RWPE2 (cell line): Measurements from ENCODE around the gene PTPN21.

ENCODE experiments used
- ATAC-seq: fragments of 200-7000 bp; cut with Tn5 transposase; 3 replicates; pipeline ENCODE4 v1.9.1; 2021; ENCODE audit warnings: low read depth
- DNase-seq: peaks from one replicate; pipeline ENCODE4 v3.0.0-alpha.2; 2020; ENCODE audit warnings: low spot score
- H3K27ac ChIP-seq: fragments of 450-650 bp; 2 replicates; pipeline ENCODE4 v1.5.1; 2017; ENCODE audit warnings: mild to moderate bottlenecking; ENCODE audit not compliant: poor library complexity, severe bottlenecking
- H3K27me3 ChIP-seq: fragments of 250-450 bp; sonication (Bioruptor Pico); 2 replicates; pipeline ENCODE4 v1.5.1; 2021; ENCODE audit warnings: mild to moderate bottlenecking, moderate library complexity; ENCODE audit not compliant: insufficient read depth, poor library complexity, severe bottlenecking
- H3K36me3 ChIP-seq: fragments of 250-450 bp; sonication (Bioruptor Pico); 2 replicates; pipeline ENCODE4 v1.5.1; 2020; ENCODE audit warnings: low read depth, mild to moderate bottlenecking, moderate library complexity
- H3K4me1 ChIP-seq: fragments of 250-450 bp; sonication (Bioruptor Pico); 2 replicates; pipeline ENCODE4 v1.5.1; 2021; ENCODE audit warnings: mild to moderate bottlenecking, moderate library complexity; ENCODE audit not compliant: insufficient read depth, poor library complexity, severe bottlenecking
- H3K4me3 ChIP-seq: fragments of 250-450 bp; sonication (Bioruptor Pico); 2 replicates; pipeline ENCODE4 v1.5.1; 2021; ENCODE audit warnings: mild to moderate bottlenecking, moderate library complexity; ENCODE audit not compliant: severe bottlenecking
- H3K9me3 ChIP-seq: fragments of 250-450 bp; sonication (Bioruptor Pico); 2 replicates; pipeline ENCODE4 v1.5.1; 2021; ENCODE audit warnings: mild to moderate bottlenecking, moderate library complexity; ENCODE audit not compliant: severe bottlenecking
- CTCF ChIP-seq: fragments of 450-650 bp; IDR thresholded peaks from one replicate; pipeline ENCODE4 v1.5.1; 2017; ENCODE audit warnings: mild to moderate bottlenecking, moderate library complexity; ENCODE audit not compliant: poor library complexity, severe bottlenecking

Gene PTPN21

GRCh38 chr14:88554457-88555286, at the start of gene PTPN21:
Gene PTPN21 (minus strand): TSS chr14:88555007. CDS start chr14:88550417, 4,590 bp downstream.
- Histone ChIP-seq H3K4me1 (peaks cover 24% of the 10 kb centered on the region), H3K36me3 (peaks cover 7% of the 10 kb centered on the region; the same call in 1 of the 2 replicates), H3K27ac (peak within 1 kb of the TSS; percentile 81), H3K9me3 (no peaks in the 10 kb centered on the region), H3K4me3 (peak within 1 kb of the TSS; percentile 67), H3K27me3 (no peaks in the 10 kb centered on the region)
- DNase-seq (peak; percentile 80), ATAC-seq (peak; percentile 70)
- no peak for TF ChIP-seq CTCF

GRCh38 chr14:88604212-88604611, 49.4 kb upstream of the PTPN21 start:
- DNase-seq (no peak), ATAC-seq (no peak)
- Histone ChIP-seq H3K9me3 (no peaks in the 10 kb centered on the region), H3K36me3 (peaks cover 86% of the 10 kb centered on the region), H3K27ac (no peak overlapping the region), H3K4me3 (no peak overlapping the region), H3K4me1 (no peaks in the 10 kb centered on the region), H3K27me3 (no peaks in the 10 kb centered on the region)
- TF ChIP-seq CTCF: no peak

GRCh38 chr14:88599761-88600439, 45.1 kb upstream of the PTPN21 start:
- no peaks in the 10 kb centered on the region for H3K4me1 ChIP-seq
- H3K9me3 ChIP-seq: no peaks in the 10 kb centered on the region
- no peaks in the 10 kb centered on the region for H3K27me3 ChIP-seq
- no peak for TF ChIP-seq CTCF
- H3K4me3 ChIP-seq: no peak overlapping the region
- H3K27ac ChIP-seq: no peak overlapping the region
- DNase-seq (no peak), ATAC-seq (no peak)
- peaks cover 98% of the 10 kb centered on the region for H3K36me3 ChIP-seq

- Histone ChIP-seq H3K36me3 (peaks cover 98% of the 10 kb centered on the region), H3K27ac (no peak overlapping the region), H3K4me1 (no peaks in the 10 kb centered on the region), H3K27me3 (no peaks in the 10 kb centered on the region), H3K9me3 (no peaks in the 10 kb centered on the region), H3K4me3 (no peak overlapping the region)
- ATAC-seq (no peak), DNase-seq (no peak)
- no peak for TF ChIP-seq CTCF
Measured at GRCh38 chr14:88599326-88599725, 44.5 kb upstream of the PTPN21 start.
